ENCODE measurements around the gene SYCP2.

Gene SYCP2

GRCh38 chr20:59820204-59821041 lies 113.0 kb downstream of the SYCP2 start:
- no peak for DNase-seq

GRCh38 chr20:59819496-59820203 lies 113.8 kb downstream of the SYCP2 start:
- DNase-seq = no peak

- DNase-seq = no peak
Observed at GRCh38 chr20:59818911-59819310, 114.5 kb downstream of the SYCP2 start.

GRCh38 chr20:59817846-59818615 lies 115.4 kb downstream of the SYCP2 start:
- DNase-seq = no peak

GRCh38 chr20:59817406-59817805 lies 116.0 kb downstream of the SYCP2 start:
- DNase-seq = no peak

- no peak for DNase-seq
Observed at GRCh38 chr20:59816146-59816738, 117.2 kb downstream of the SYCP2 start.

- no peak for DNase-seq
Observed at GRCh38 chr20:59814840-59815340, 118.5 kb downstream of the SYCP2 start.

- no peak for DNase-seq
Observed at GRCh38 chr20:59813948-59814839, 119.2 kb downstream of the SYCP2 start.

Measured in SW 1271 (cell line).